HG03442 (cell line): Measurements from ENCODE around the gene CASP8AP2.
"Not testable (repeated sequence)": the region's sequence is repeated elsewhere in the genome, so short reads cannot be mapped to it uniquely, and the experiment has no call there.

Experiments used
- ATAC-seq: cut with Tn5 transposase; IDR thresholded peaks from one replicate; pipeline ENCODE4 v1.9.1; 2021; ENCODE audit warnings: mild to moderate bottlenecking, moderate library complexity; ENCODE audit not compliant: unreplicated experiment

Gene CASP8AP2

DNA sequence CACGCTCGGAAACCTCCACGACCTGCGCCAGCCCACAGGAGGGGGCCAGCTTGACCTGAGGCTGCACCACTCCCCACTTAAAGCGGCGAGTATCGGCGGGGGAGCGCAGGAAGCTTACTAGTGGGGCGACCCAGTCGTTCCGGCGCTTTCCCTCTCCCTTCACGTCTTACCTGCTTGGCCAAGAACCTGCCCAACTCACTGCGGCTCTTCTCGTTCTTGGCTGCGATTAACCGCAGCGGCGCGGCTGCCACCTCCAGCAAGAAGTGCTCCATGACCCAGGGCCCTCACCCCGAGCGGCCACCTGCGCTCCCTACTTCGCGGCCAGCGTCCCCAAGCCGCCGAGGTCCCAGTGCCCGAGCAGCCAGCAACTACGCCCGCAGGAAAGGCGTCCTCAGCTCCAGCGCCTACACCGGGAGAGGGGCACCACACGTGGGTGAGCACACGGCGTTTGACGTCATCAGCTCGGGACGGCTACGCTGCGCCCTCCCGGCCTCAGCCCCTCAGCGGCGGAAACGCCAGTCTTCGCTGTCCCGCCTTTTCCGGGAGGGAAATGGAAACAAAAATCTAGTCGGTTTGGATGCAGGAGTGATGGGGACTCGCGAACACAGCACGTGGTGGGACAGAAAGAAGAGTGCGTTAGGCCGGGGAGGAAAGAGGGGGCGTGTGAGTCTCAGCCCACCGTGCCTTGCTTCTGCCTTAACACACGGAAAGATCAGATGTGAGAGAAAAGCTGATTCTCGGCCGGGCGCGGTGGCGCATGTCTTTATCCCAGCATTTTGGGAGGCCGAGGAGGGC is 10.1 kb upstream of the CASP8AP2 start, which contains the start of gene MDN1:
TSS of gene MDN1 (minus strand) at position 459 of the 795 bp plus-strand sequence. CDS start at position 272, 187 bp downstream.
- peak; percentile 93 for ATAC-seq

GRCh38 chr6:89826029-89826528 is 3.6 kb upstream of the CASP8AP2 start:
- ATAC-seq, result no peak

GRCh38 chr6:89828475-89828987 is 1.1 kb upstream of the CASP8AP2 start:
- not testable (repeated sequence) for ATAC-seq

GRCh38 chr6:89828988-89829471 is 650 bp upstream of the CASP8AP2 start:
- ATAC-seq, result peak; percentile 30

DNA sequence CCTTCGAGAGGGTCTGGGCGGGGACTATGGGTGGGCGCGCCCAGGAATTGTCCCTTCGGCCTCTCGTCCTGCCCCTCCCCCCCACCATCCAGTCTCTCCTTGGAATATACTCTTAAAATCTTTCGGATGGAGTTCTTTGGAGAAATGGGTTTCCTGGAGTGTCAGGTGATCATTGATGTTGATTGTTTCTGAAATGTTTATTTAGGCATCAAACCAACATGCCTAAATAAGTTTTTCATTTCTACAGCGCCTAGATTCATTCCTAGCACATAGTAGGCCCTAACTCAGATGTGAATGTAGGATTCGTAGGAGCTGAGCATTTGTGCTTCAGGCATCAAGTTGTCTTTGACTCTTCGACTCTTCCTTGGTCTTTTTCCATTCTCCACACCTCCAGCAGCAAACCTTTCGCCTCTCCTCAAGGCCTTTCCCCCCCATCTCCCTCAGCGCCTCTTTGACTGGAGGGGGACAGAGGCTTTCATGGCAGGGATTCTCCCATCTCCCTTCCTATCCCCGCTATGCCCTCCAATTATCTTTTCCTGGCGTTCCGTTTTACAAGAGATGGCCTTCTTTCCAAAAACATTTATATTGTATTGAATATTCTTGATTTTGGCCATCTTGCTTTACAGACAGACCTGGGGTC is 610 bp downstream of the CASP8AP2 start:
- ATAC-seq, result no peak

GRCh38 chr6:89834884-89835792 is 5.5 kb downstream of the CASP8AP2 start:
- peak; percentile 96 for ATAC-seq

GRCh38 chr6:89836639-89837222 is 7.1 kb downstream of the CASP8AP2 start:
- ATAC-seq, result no peak

DNA sequence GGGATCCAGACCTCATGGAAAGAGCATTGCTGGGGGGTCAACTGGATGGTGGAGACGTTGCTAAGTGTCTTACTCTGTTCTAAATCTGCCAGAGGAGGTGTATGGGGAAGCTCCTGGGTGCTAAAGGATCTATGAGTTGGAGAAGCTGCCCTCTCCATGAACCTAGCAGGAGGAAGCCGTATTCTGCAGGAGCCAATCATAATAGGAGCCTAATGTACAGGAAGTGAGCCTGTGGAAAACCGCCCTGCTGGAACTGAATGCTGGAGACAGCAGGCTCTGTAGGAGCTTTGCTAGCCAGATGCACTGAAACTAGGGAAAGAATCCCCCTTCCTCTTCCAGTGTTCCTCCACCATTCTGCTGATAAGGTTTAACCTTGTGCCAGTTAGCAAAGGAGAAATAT is 10.9 kb downstream of the CASP8AP2 start:
- no peak for ATAC-seq

DNA sequence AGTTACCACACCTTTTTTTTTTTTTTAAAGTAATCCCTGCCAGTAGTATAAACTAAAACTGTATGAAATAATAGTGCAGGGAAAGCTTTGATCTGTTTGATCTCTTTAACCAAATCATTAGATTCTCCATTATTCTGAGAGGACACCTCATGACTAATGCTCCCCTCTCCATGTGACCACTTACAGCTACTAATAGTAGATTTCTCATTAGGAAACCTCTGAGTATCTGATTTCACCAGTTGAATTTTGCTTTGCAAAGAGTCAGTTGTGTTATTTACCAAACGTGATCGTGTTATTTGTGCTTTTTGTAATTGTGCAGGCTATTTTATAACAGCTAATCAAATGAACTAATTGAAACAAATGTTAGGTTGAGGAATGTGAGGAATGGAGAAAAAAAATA is 12.5 kb downstream of the CASP8AP2 start:
- no peak for ATAC-seq

DNA sequence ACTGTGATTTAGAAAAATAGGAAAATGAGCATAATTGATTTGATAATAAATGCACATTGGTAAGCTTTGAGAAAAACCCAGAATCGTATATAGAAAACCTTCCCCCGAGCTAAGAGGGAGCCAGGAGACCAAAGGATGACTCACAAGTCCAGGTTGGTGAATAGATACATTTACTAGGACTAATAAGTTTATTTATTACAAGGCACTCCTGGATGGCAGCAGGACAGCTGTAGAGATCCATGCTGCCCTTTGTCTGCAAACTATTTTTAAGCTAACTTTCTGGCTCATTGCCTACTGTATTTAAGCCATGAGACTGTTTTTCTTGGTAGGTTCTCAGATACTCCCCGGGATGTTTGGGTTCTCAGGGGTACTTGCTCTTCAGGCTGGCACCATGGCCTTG is 13.4 kb downstream of the CASP8AP2 start:
- no peak for ATAC-seq

DNA sequence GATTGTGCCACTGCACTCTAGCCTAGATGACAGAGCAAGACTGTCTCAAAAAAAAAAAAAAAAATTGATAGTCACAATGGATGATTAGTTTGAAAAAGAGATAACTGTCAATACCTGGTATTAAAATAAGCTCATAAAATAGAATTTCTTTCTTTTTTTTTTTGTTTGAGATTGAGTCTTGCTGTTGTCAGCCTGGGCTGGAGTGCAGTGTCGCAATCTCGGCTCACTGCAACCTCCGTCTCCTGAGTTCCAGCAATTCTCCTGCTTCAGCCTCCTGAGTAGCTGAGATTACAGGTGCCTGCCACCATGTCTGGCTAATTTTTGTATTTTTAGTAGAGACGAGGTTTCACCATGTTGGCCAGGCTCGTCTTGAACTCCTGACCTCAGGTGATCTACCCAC is 17.8 kb downstream of the CASP8AP2 start:
- ATAC-seq, result not testable (repeated sequence)

- ATAC-seq, result no peak
Measured at GRCh38 chr6:89853068-89853467, 23.4 kb downstream of the CASP8AP2 start.

DNA sequence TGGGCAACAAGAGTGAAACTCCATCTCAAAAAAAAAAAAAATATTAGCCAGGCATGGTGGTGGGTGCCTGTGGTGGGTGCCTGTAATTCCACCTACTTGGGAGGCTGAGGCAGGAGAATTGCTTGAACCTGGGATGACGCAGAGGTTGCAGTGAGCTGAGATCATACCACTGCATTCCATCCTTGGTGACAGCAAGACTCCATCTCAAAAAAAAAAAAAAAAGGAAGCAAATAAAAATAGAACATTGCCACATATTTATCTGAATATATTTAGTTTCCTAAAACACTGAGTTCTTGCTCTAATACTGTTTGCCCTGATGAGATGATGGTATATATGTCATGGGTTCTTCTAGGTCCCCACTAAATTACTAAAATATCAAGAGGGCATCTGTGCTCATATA is 28.4 kb downstream of the CASP8AP2 start:
- no peak for ATAC-seq

DNA sequence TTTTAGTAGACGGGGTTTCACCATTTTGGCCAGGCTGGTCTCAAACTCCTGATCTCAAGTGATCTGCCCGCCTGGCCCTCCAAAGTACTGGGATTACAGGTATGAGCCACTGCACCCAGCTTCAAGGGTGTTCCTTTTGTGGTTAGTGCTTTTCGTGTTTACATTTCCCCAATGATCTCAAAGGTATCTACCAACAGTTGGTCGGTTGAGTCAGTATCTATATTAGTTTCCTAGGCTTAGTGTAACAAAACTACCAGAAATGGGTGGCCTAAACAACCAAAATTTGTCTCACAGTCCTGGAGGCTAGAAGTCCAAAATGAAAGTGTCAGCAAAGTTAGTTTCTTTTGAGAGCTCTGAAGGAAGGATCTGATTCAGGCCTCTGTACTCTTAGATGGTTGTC is 30.1 kb downstream of the CASP8AP2 start:
- peak; percentile 70 for ATAC-seq

DNA sequence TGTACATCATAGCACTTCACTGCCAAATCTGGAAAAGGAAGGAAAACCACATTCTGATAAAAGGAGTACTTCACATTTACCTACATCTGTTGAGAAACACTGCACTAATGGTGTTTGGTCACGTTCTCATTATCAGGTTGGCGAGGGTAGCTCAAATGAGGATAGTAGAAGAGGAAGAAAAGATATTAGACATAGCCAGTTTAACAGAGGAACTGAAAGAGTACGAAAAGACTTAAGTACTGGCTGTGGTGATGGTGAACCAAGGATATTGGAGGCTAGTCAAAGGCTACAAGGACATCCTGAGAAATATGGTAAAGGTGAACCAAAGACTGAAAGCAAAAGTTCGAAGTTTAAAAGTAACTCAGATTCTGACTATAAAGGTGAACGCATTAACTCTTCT is 32.6 kb downstream of the CASP8AP2 start:
- ATAC-seq, result peak; percentile 73

GRCh38 chr6:89862698-89863097 is 33.0 kb downstream of the CASP8AP2 start:
- ATAC-seq, result peak; percentile 9

- ATAC-seq, result no peak
Measured at GRCh38 chr6:89866024-89866678, 36.5 kb downstream of the CASP8AP2 start.

DNA sequence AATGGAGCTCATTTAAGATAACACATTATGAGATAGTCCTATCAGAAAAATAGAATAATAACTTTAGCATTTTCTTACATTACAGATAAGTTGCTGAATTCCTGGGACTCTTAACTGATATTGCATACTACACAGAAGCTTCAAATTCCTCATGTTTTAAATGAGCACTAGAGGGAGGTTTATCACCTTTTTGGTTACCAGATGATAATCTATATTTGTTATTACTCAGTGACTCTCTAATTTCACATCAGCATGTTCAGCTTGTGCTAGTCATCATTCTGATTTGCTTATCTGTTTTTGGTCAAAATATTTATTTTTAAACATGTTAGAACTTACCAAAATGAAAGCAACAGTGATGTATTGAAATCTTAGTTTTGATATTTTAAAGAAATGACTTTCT is 44.0 kb downstream of the CASP8AP2 start:
- ATAC-seq, result no peak

GRCh38 chr6:89874438-89874837 is 44.8 kb downstream of the CASP8AP2 start:
- ATAC-seq, result no peak
